ENCODE measurements around the gene DPH7.
"Not testable (repeated sequence)": the region's sequence is repeated elsewhere in the genome, so short reads cannot be mapped to it uniquely, and the experiment has no call there.

The DPH7 gene

GRCh38 chr9:137578518-137579258, at the start of gene DPH7:
TSS of gene DPH7 (minus strand) at chr9:137578925. CDS start at chr9:137578777, 148 bp downstream.
- peak; percentile 98 for DNase-seq (ENCODE audit: low spot score)

GRCh38 chr9:137627406-137627805, 48.7 kb upstream of the DPH7 start:
- not testable (repeated sequence) for DNase-seq (ENCODE audit: low spot score)

- DNase-seq (ENCODE audit: low spot score): no peak
These were observed 47.7 kb upstream of the DPH7 start for GRCh38 chr9:137626464-137626863.

GRCh38 chr9:137622211-137622610, 43.5 kb upstream of the DPH7 start:
- not testable (repeated sequence) for DNase-seq (ENCODE audit: low spot score)

- no peak for DNase-seq (ENCODE audit: low spot score)
These were observed 42.5 kb upstream of the DPH7 start for GRCh38 chr9:137621131-137621757.

GRCh38 chr9:137620581-137620980, 41.9 kb upstream of the DPH7 start:
- DNase-seq (ENCODE audit: low spot score): no peak

- no peak for DNase-seq (ENCODE audit: low spot score)
These were observed 41.3 kb upstream of the DPH7 start for GRCh38 chr9:137620048-137620405.

GRCh38 chr9:137619240-137620047, 40.7 kb upstream of the DPH7 start:
- DNase-seq (ENCODE audit: low spot score): peak; percentile 61

- peak; percentile 99 for DNase-seq (ENCODE audit: low spot score)
These were observed 39.7 kb upstream of the DPH7 start, which contains the start of gene EHMT1 for GRCh38 chr9:137618105-137619067. TSS of gene EHMT1 (plus strand) at chr9:137619005. CDS start at chr9:137619029, 24 bp downstream.

- no peak for DNase-seq (ENCODE audit: low spot score)
These were observed 36.7 kb upstream of the DPH7 start for GRCh38 chr9:137615387-137615871.

GRCh38 chr9:137614631-137615386, 36.1 kb upstream of the DPH7 start:
- DNase-seq (ENCODE audit: low spot score): no peak

GRCh38 chr9:137613738-137614523, 35.2 kb upstream of the DPH7 start:
- DNase-seq (ENCODE audit: low spot score): no peak

- no peak for DNase-seq (ENCODE audit: low spot score)
These were observed 34.5 kb upstream of the DPH7 start for GRCh38 chr9:137613259-137613658.

GRCh38 chr9:137612741-137613142, 34.0 kb upstream of the DPH7 start:
- DNase-seq (ENCODE audit: low spot score): no peak

GRCh38 chr9:137611623-137612609, 33.2 kb upstream of the DPH7 start:
- DNase-seq (ENCODE audit: low spot score): peak; percentile 83

GRCh38 chr9:137610944-137611343, 32.2 kb upstream of the DPH7 start:
- DNase-seq (ENCODE audit: low spot score): no peak

- no peak for DNase-seq (ENCODE audit: low spot score)
These were observed 28.6 kb upstream of the DPH7 start for GRCh38 chr9:137607141-137607857.

- no peak for DNase-seq (ENCODE audit: low spot score)
These were observed 28.0 kb upstream of the DPH7 start for GRCh38 chr9:137606734-137607138.

Data from AG08395 (cell line).